Stimulated activated memory B cell treated with anti-CD40 and anti-IgM and Interleukin-4, amounts not matched to agents 10 μg/mL and 1 μg/mL and 100 μg/mL, for 72 hours (primary cell): ENCODE results near the gene ICA1.
"Not testable (repeated sequence)": the region's sequence is repeated elsewhere in the genome, so short reads cannot be mapped to it uniquely, and the experiment has no call there.

ENCODE experiments used
- ATAC-seq: fragments of 150-1000 bp; cut with Tn5 transposase; 2 replicates; pipeline ENCODE4 v1.10.0; 2021
- H3K27ac Mint-ChIP-seq: one replicate; pipeline ENCODE4 v1.8.0; 2022; ENCODE audit warnings: mild to moderate bottlenecking, mixed read lengths
- H3K27me3 Mint-ChIP-seq: one replicate; pipeline ENCODE4 v1.8.0; 2022; ENCODE audit warnings: mixed read lengths
- H3K36me3 Mint-ChIP-seq: one replicate; pipeline ENCODE4 v1.8.0; 2022; ENCODE audit warnings: mixed read lengths
- H3K4me1 Mint-ChIP-seq: one replicate; pipeline ENCODE4 v1.8.0; 2022; ENCODE audit warnings: mixed read lengths
- H3K4me3 Mint-ChIP-seq: one replicate; pipeline ENCODE4 v1.8.0; 2022; ENCODE audit warnings: mild to moderate bottlenecking, moderate library complexity, mixed read lengths
- H3K9me3 Mint-ChIP-seq: one replicate; pipeline ENCODE4 v1.8.0; 2022; ENCODE audit warnings: mixed read lengths

Gene ICA1

DNA sequence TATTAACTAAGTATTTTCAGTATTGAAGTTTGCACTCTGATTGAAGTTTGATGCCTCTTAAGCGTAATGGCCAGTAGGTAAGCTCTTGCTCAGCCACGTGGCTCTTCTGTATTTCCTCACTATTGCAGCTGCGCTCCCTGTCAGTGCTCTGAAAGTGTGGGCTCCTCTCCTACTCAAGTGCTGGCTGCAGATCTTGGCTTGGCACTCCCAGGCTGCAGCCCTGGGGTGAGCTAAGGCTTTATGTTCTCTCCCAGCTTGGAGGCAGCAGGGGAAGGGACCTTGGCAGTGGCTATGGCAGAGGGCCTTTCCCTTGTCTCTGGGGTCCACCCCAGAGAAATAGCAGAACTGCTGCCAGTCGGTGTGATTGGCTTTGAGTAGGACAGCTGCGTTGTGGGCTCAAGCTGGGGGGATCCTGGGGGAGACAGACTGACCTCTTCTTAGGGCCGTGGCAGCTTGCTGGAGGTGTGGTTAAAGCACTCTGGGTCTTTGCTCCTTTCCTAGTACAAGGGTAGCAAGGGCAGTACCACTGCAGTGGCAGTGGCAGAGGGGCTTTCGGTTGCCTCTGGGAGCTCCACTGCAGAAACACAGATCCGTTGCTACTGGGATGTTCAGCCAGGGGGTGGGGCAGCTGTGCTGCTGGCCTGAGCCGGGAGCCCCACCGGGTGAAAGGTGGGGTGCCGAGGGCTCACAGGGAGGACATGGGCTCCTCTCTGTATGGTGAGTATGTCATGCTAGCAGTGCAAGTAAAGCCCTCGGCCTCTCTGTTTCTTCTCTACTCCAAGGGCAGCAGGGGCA lies 192.9 kb downstream of the ICA1 start:
- ATAC-seq, result no peak
- H3K4me3 Mint-ChIP-seq, result no peak overlapping the region
- no peak overlapping the region for H3K27ac Mint-ChIP-seq
- H3K9me3 Mint-ChIP-seq, result no peaks in the 10 kb centered on the region
- peaks cover 44% of the 10 kb centered on the region for H3K4me1 Mint-ChIP-seq
- H3K27me3 Mint-ChIP-seq, result no peaks in the 10 kb centered on the region
- H3K36me3 Mint-ChIP-seq, result peaks cover 64% of the 10 kb centered on the region

DNA sequence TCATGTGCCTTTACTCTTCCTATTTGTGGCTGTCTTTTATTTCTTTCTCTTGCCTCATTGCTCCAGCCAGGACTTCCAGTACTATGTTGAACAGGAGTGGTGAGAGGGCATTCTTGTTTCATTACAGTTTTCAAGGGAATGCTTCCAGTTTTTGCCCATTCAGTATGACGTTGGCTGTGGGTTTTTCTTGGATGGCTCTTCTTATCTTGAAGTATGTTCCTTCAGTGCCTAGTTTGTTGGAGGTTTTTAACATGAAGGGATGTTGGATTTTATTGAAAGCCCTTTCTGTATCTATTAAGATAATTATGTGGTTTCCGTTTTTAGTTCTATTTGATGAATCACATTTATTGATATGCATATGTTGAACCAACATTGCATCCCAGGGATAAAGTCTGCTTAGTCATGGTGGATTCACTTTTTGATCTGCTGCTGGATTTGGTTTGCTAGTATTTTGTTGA lies 196.6 kb downstream of the ICA1 start:
- H3K27me3 Mint-ChIP-seq, result no peaks in the 10 kb centered on the region
- no peak overlapping the region for H3K27ac Mint-ChIP-seq
- H3K4me1 Mint-ChIP-seq, result peaks cover 42% of the 10 kb centered on the region
- H3K4me3 Mint-ChIP-seq, result no peak overlapping the region
- ATAC-seq, result no peak
- H3K36me3 Mint-ChIP-seq, result peaks cover 61% of the 10 kb centered on the region
- peaks cover 3% of the 10 kb centered on the region for H3K9me3 Mint-ChIP-seq

- Mint-ChIP-seq H3K27ac (no peak overlapping the region), H3K4me3 (no peak overlapping the region), H3K27me3 (no peaks in the 10 kb centered on the region), H3K9me3 (peaks cover 3% of the 10 kb centered on the region), H3K36me3 (peaks cover 66% of the 10 kb centered on the region), H3K4me1 (peaks cover 42% of the 10 kb centered on the region)
- no peak for ATAC-seq
These were observed 197.1 kb downstream of the ICA1 start for GRCh38 chr7:8064828-8065227.

DNA sequence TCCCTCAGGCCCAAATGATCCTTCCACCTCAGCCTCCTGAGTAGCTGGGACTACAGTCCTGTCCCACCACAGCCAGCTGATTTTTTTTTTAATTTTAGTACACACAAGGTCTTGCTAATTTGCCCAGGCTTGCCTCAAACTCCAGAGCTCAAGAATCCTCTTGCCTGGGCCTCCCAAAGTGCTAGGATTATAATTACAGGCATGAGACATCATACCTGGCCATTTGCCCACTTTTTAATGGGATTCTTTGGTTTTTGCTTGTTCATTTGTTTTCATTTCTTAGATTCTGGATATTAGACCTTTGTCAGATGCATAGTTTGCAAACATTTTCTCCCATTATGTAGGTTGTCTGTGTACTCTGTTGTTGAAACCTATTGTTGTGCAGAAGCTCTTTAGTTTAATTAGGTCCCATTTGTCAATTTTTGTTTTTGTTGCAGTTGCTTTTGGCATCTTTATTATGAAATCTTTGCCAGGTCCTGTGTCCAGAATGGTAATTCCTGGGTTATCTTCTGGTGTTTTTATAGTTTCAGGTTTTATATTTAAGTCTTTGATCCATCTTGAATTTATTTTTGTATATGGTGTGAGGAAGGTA lies 198.2 kb downstream of the ICA1 start:
- Mint-ChIP-seq H3K27me3 (no peaks in the 10 kb centered on the region), H3K4me3 (no peak overlapping the region), H3K36me3 (peaks cover 66% of the 10 kb centered on the region), H3K9me3 (peaks cover 3% of the 10 kb centered on the region), H3K27ac (no peak overlapping the region), H3K4me1 (peaks cover 36% of the 10 kb centered on the region)
- no peak for ATAC-seq

DNA sequence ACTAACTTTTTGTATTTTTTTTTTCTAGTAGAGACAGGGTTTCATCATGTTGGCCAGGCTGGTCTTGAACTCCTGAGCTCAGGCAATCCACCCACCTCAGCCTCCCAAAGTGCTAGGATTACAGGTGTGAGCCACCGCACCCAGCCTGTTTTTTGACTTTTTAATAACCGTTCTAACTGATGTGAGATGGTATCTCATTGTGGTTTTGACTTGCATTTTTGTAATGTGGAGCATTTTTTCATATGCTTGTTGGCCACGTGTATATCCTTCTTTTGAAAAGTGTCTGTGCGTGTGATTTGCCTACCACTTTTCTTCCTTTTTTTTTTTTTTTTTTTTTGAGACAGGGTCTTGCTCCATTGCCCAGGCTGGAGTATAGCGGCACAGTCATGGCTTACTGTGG lies 198.7 kb downstream of the ICA1 start:
- not testable (repeated sequence) for H3K4me3 Mint-ChIP-seq, ATAC-seq, H3K27ac Mint-ChIP-seq, H3K27me3 Mint-ChIP-seq, H3K9me3 Mint-ChIP-seq
- Mint-ChIP-seq H3K4me1 (peaks cover 31% of the 10 kb centered on the region), H3K36me3 (peaks cover 63% of the 10 kb centered on the region)
